ENCODE measurements around the gene CPEB1.

DNA sequence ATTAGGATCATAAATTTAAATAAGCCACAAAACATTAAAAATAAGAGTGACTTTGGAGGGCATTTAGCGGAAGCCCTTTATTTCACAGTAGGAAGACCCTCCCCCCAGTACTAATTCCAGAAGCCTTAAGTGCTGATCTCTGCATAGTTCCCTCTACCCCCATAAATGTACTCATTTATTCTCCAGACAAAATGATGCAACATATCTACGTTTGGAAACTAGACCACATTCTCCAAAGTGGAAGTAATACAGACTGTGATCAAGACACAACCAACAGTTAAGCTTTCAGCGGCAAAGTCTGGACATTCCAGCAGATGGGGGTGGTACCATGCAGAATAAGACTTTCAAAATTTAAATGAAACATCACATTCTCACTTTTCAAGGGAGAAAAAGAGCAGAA lies 62.1 kb downstream of the CPEB1 start:
- TF ChIP-seq, protein P1, sequence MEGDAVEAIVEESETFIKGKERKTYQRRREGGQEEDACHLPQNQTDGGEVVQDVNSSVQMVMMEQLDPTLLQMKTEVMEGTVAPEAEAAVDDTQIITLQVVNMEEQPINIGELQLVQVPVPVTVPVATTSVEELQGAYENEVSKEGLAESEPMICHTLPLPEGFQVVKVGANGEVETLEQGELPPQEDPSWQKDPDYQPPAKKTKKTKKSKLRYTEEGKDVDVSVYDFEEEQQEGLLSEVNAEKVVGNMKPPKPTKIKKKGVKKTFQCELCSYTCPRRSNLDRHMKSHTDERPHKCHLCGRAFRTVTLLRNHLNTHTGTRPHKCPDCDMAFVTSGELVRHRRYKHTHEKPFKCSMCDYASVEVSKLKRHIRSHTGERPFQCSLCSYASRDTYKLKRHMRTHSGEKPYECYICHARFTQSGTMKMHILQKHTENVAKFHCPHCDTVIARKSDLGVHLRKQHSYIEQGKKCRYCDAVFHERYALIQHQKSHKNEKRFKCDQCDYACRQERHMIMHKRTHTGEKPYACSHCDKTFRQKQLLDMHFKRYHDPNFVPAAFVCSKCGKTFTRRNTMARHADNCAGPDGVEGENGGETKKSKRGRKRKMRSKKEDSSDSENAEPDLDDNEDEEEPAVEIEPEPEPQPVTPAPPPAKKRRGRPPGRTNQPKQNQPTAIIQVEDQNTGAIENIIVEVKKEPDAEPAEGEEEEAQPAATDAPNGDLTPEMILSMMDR (IDR thresholded peaks at IDR 0.05) = no peak
- no peak for TF ChIP-seq POLR2A (IDR thresholded peaks at IDR 0.05)
